H9 (cell line): ENCODE data around the gene IER5L. TPM values are rescaled to one million over a fixed set of nuclear protein-coding genes. Genes with fewer than 3 reads are reported as not detected.

Experiments used
- DNase-seq: peaks from one replicate; pipeline ENCODE4 v3.0.0-alpha.2; 2017
- H2AFZ ChIP-seq: one replicate; pipeline ENCODE4 v1.6.1; 2013; ENCODE audit warnings: mild to moderate bottlenecking, low read length, control low read depth, moderate library complexity
- H2AK5ac ChIP-seq: 2 replicates; pipeline ENCODE4 v1.6.1; 2013; ENCODE audit warnings: low read length, control low read depth, mixed read lengths; ENCODE audit not compliant: insufficient read length
- H2BK120ac ChIP-seq: one replicate; pipeline ENCODE4 v1.6.1; 2013; ENCODE audit warnings: low read depth, mild to moderate bottlenecking, low read length, control low read depth, inconsistent platforms; ENCODE audit not compliant: poor library complexity, severe bottlenecking
- H2BK12ac ChIP-seq: 2 replicates; pipeline ENCODE4 v1.6.1; 2013; ENCODE audit warnings: low read length, control low read depth, mixed read lengths, low read depth; ENCODE audit not compliant: insufficient read length
- H2BK15ac ChIP-seq: 2 replicates; pipeline ENCODE4 v1.6.1; 2013; ENCODE audit warnings: low read depth, low read length, control low read depth
- H2BK20ac ChIP-seq: one replicate; pipeline ENCODE4 v1.6.1; 2013; ENCODE audit warnings: low read depth, mild to moderate bottlenecking, low read length, control low read depth, inconsistent platforms; ENCODE audit not compliant: poor library complexity, severe bottlenecking
- H2BK5ac ChIP-seq: 2 replicates; pipeline ENCODE4 v1.6.1; 2013; ENCODE audit warnings: low read length, control low read depth, mixed read lengths; ENCODE audit not compliant: insufficient read length
- H3K14ac ChIP-seq: 2 replicates; pipeline ENCODE4 v1.6.1; 2013; ENCODE audit warnings: low read length, control low read depth; ENCODE audit not compliant: insufficient read depth
- H3K18ac ChIP-seq: 2 replicates; pipeline ENCODE4 v1.6.1; 2013; ENCODE audit warnings: low read depth, mild to moderate bottlenecking, mixed read lengths, low read length, control low read depth; ENCODE audit not compliant: insufficient read length
- H3K23ac ChIP-seq: 2 replicates; pipeline ENCODE4 v1.6.1; 2013; ENCODE audit warnings: low read length, control low read depth, mixed read lengths, low read depth; ENCODE audit not compliant: insufficient read length
- H3K23me2 ChIP-seq: 2 replicates; pipeline ENCODE4 v1.6.1; 2013; ENCODE audit warnings: low read depth, mild to moderate bottlenecking, mixed read lengths, low read length, control low read depth; ENCODE audit not compliant: insufficient read length, poor library complexity, severe bottlenecking
- H3K27ac ChIP-seq: 2 replicates; pipeline ENCODE4 v1.5.1; 2013; ENCODE audit warnings: low read length, control low read depth, mixed read lengths, low read depth; ENCODE audit not compliant: insufficient read length
- H3K27me3 ChIP-seq: 2 replicates; pipeline ENCODE4 v1.6.1; 2013; ENCODE audit warnings: low read length, control low read depth, inconsistent platforms; ENCODE audit not compliant: insufficient read depth
- H3K4ac ChIP-seq: 2 replicates; pipeline ENCODE4 v1.6.1; 2013; ENCODE audit warnings: low read depth, mild to moderate bottlenecking, control low read depth, inconsistent platforms, low read length, moderate library complexity
- H3K4me1 ChIP-seq: 2 replicates; pipeline ENCODE4 v1.6.1; 2013; ENCODE audit warnings: low read length, control low read depth, inconsistent platforms; ENCODE audit not compliant: insufficient read depth
- H3K4me2 ChIP-seq: 2 replicates; pipeline ENCODE4 v1.6.1; 2013; ENCODE audit warnings: low read length, control low read depth, mixed read lengths; ENCODE audit not compliant: insufficient read length, insufficient read depth
- H3K56ac ChIP-seq: 2 replicates; pipeline ENCODE4 v1.6.1; 2013; ENCODE audit warnings: low read depth, mild to moderate bottlenecking, mixed read lengths, low read length, control low read depth; ENCODE audit not compliant: insufficient read length
- H3K79me1 ChIP-seq: 2 replicates; pipeline ENCODE4 v1.6.1; 2013; ENCODE audit warnings: low read depth, mild to moderate bottlenecking, moderate library complexity, low read length, control low read depth, inconsistent platforms; ENCODE audit not compliant: insufficient read depth, poor library complexity, severe bottlenecking
- H3K79me2 ChIP-seq: 2 replicates; pipeline ENCODE4 v1.6.1; 2013; ENCODE audit warnings: low read length, control low read depth, inconsistent platforms; ENCODE audit not compliant: insufficient read depth
- H3K9ac ChIP-seq: 2 replicates; pipeline ENCODE4 v1.6.1; 2013; ENCODE audit warnings: low read length, control low read depth, mixed read lengths; ENCODE audit not compliant: insufficient read length; ENCODE audit errors: extremely low read depth
- H3K9me3 ChIP-seq: one replicate; pipeline ENCODE4 v1.6.1; 2013; ENCODE audit warnings: low read depth, low read length, inconsistent platforms; ENCODE audit not compliant: control insufficient read depth
- H3T11ph ChIP-seq: one replicate; pipeline ENCODE4 v1.6.1; 2013; ENCODE audit warnings: mild to moderate bottlenecking, low read length, control low read depth, inconsistent platforms
- H4K20me1 ChIP-seq: one replicate; pipeline ENCODE4 v1.6.1; 2013; ENCODE audit not compliant: control insufficient read depth, insufficient read length, insufficient read depth
- H4K5ac ChIP-seq: 2 replicates; pipeline ENCODE4 v1.6.1; 2013; ENCODE audit warnings: low read depth, mild to moderate bottlenecking, mixed read lengths, low read length, control low read depth; ENCODE audit not compliant: insufficient read length
- H4K8ac ChIP-seq: replicated peaks from 2 replicates; pipeline ENCODE4 v1.6.1; 2013; ENCODE audit warnings: low read length, control low read depth, mixed read lengths, low read depth; ENCODE audit not compliant: insufficient read length
- H4K91ac ChIP-seq: 2 replicates; pipeline ENCODE4 v1.6.1; 2013; ENCODE audit warnings: low read depth, mild to moderate bottlenecking, moderate library complexity, mixed read lengths, low read length, control low read depth; ENCODE audit not compliant: insufficient read length
- H3K27ac Mint-ChIP-seq, 3 experiments: 2 replicates in 2 of 3; 3 replicates in 1 of 3; pipeline ENCODE4 v1.8.0; 2020 to 2021; ENCODE audit warnings: mixed read lengths in 3 of 3, mild to moderate bottlenecking in 1 of 3, moderate library complexity in 1 of 3
- H3K27me3 Mint-ChIP-seq: 2 replicates; pipeline ENCODE4 v1.8.0; 2021; ENCODE audit warnings: low read depth, mild to moderate bottlenecking, moderate library complexity, mixed read lengths
- H3K36me3 Mint-ChIP-seq, 3 experiments: 2 replicates in 2 of 3; 3 replicates in 1 of 3; pipeline ENCODE4 v1.8.0; 2020 to 2021; ENCODE audit warnings: low read depth in 3 of 3, mixed read lengths in 3 of 3; ENCODE audit not compliant: insufficient read depth in 1 of 3
- H3K4me1 Mint-ChIP-seq, 2 experiments: 2 replicates each; pipeline ENCODE4 v1.8.0; 2020; ENCODE audit warnings: mixed read lengths in 2 of 2
- H3K4me3 Mint-ChIP-seq, 2 experiments: 2 replicates in 1 of 2; 3 replicates in 1 of 2; pipeline ENCODE4 v1.8.0; 2020 to 2021; ENCODE audit warnings: mild to moderate bottlenecking in 2 of 2, mixed read lengths in 2 of 2, moderate library complexity in 1 of 2
- H3K9me3 Mint-ChIP-seq, 2 experiments: 2 replicates in 1 of 2; 3 replicates in 1 of 2; pipeline ENCODE4 v1.8.0; 2020; ENCODE audit warnings: mild to moderate bottlenecking in 2 of 2, mixed read lengths in 2 of 2, moderate library complexity in 1 of 2
- WGBS: extraction: QIAGEN DNeasy Blood & Tissue Kit; methylation state at CpG from one replicate; pipeline ENCODE4 v1.1.7; 2013; ENCODE audit warnings: missing lambda C conversion rate, low lambda C conversion rate, mixed read lengths; ENCODE audit not compliant: insufficient read length; ENCODE audit errors: extremely low coverage; 5-methylcytosine and 5-hydroxymethylcytosine counted together
- total RNA-seq: library from RNA; stranded (reverse); gene quantifications from 2 replicates; pipeline ENCODE4 v1.2.1, GENCODE V29; 2021
- TF ChIP-seq, protein P1 (sequence below): fragments of 200-600 bp; sonication (generic); conservative IDR thresholded peaks from 3 replicates; pipeline ENCODE4 v1.8.0; 2021; ENCODE audit warnings: antibody characterized with exemption, mild to moderate bottlenecking

Gene IER5L
- total RNA-seq, 1 experiment from 2014 or later: 1.0 TPM

DNA sequence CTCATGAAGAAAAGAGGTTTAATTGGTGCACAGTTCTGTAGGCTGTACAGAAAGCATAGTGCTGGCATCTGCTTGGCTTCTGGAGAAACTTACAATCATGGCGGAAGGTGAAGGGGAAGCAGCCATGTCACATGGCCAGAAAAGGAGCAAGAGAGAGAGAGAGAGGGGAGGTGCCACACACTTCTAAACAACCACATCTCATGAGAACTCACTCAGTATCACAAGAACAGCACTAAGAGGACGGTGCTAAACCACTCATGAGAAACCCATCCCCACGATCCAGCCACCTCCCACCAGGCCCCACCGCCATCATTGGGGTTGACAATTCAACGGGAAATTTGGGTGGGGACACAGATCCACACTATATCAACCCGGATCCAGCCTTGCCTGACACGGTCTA lies 28.8 kb upstream of the IER5L start:
- H3K4ac ChIP-seq: no peak overlapping the region

More for the DNA sequence above, 28.8 kb upstream of the IER5L start:
- peaks cover 18% of the 10 kb centered on the region for H3K27me3 Mint-ChIP-seq
- peaks cover 7% of the 10 kb centered on the region for H3K23me2 ChIP-seq
- H4K8ac ChIP-seq: no peak overlapping the region
- peaks cover 3% of the 10 kb centered on the region; the same call in 1 of the 2 replicates for H3K79me2 ChIP-seq
- H3K14ac ChIP-seq: no peak overlapping the region
- no peak overlapping the region for H3K18ac ChIP-seq
- no peak overlapping the region; a peak in 1 of 5 replicates for H3K4me3 Mint-ChIP-seq
- no peak overlapping the region for H2AK5ac ChIP-seq
- H4K5ac ChIP-seq: no peak overlapping the region
- H2AFZ ChIP-seq: no peak overlapping the region
- no peak overlapping the region for H2BK15ac ChIP-seq
- H4K20me1 ChIP-seq: peaks cover 2% of the 10 kb centered on the region
- H2BK20ac ChIP-seq: no peak overlapping the region
- no peak overlapping the region; a peak in 1 of 7 replicates for H3K27ac Mint-ChIP-seq
- H3K23ac ChIP-seq: no peak overlapping the region
- H4K91ac ChIP-seq: no peak overlapping the region
- no peak overlapping the region for H3K56ac ChIP-seq
- H3K36me3 Mint-ChIP-seq: 0 out of 7 replicates have a peak, but pooled peaks cover 0 to 2% (median 0%) of the 10 kb centered on the region in 3 experiments
- no peak overlapping the region for H3K9ac ChIP-seq
- no peaks in the 10 kb centered on the region for H3K9me3 ChIP-seq
- WGBS: no CpG with 5 or more reads among the region's 7 CpGs
- H3T11ph ChIP-seq: no peak overlapping the region
- TF ChIP-seq, protein P1, sequence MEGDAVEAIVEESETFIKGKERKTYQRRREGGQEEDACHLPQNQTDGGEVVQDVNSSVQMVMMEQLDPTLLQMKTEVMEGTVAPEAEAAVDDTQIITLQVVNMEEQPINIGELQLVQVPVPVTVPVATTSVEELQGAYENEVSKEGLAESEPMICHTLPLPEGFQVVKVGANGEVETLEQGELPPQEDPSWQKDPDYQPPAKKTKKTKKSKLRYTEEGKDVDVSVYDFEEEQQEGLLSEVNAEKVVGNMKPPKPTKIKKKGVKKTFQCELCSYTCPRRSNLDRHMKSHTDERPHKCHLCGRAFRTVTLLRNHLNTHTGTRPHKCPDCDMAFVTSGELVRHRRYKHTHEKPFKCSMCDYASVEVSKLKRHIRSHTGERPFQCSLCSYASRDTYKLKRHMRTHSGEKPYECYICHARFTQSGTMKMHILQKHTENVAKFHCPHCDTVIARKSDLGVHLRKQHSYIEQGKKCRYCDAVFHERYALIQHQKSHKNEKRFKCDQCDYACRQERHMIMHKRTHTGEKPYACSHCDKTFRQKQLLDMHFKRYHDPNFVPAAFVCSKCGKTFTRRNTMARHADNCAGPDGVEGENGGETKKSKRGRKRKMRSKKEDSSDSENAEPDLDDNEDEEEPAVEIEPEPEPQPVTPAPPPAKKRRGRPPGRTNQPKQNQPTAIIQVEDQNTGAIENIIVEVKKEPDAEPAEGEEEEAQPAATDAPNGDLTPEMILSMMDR: no peak
- H2BK120ac ChIP-seq: no peak overlapping the region
- H3K27ac ChIP-seq: no peak overlapping the region
- H3K9me3 Mint-ChIP-seq: no peaks in the 10 kb centered on the region; a peak in 1 of 5 replicates
- H2BK5ac ChIP-seq: no peak overlapping the region
- H3K4me1 Mint-ChIP-seq: peaks cover 28 to 45% of the 10 kb centered on the region in 2 experiments
- no peaks in the 10 kb centered on the region; the same call in 1 of the 2 replicates for H3K4me1 ChIP-seq
- H3K27me3 ChIP-seq: no peaks in the 10 kb centered on the region
- DNase-seq: no peak
- H3K4me2 ChIP-seq: no peak overlapping the region
- no peak overlapping the region for H2BK12ac ChIP-seq
- no peaks in the 10 kb centered on the region for H3K79me1 ChIP-seq
